22Rv1 (cell line): ENCODE data around the gene NECTIN1.

Source experiments
- ZFX ChIP-seq: fragments of 450-650 bp; IDR thresholded peaks from 2 replicates; pipeline ENCODE4 v1.6.1; 2017; ENCODE audit warnings: antibody characterized with exemption, borderline replicate concordance
- TF ChIP-seq, protein P1 (sequence below): fragments of 450-650 bp; IDR thresholded peaks from 2 replicates; pipeline ENCODE4 v1.5.1; 2017; ENCODE audit warnings: mild to moderate bottlenecking

DNA sequence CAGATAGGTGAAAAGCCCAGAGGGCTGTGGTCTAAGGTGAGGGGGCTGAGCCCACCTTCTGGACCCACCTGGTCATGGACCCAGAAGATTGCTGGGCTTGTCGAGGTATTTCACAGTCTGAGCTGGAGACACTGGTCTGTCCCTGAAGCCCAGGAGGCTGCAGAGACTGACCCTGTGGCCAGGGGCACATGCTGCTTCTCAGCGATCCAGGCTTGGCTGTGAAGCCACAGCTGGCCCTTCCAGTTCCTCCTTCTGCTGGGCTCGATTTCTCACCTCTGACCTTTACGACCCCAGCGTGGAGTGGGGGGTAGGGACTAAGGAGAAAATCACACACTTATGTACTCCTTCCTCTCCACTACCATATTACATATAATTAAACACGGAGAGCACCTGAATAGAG is 88.5 kb downstream of the NECTIN1 start:
- TF ChIP-seq, protein P1, sequence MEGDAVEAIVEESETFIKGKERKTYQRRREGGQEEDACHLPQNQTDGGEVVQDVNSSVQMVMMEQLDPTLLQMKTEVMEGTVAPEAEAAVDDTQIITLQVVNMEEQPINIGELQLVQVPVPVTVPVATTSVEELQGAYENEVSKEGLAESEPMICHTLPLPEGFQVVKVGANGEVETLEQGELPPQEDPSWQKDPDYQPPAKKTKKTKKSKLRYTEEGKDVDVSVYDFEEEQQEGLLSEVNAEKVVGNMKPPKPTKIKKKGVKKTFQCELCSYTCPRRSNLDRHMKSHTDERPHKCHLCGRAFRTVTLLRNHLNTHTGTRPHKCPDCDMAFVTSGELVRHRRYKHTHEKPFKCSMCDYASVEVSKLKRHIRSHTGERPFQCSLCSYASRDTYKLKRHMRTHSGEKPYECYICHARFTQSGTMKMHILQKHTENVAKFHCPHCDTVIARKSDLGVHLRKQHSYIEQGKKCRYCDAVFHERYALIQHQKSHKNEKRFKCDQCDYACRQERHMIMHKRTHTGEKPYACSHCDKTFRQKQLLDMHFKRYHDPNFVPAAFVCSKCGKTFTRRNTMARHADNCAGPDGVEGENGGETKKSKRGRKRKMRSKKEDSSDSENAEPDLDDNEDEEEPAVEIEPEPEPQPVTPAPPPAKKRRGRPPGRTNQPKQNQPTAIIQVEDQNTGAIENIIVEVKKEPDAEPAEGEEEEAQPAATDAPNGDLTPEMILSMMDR, result no peak
- no peak for TF ChIP-seq ZFX
